Measurements from ENCODE around the gene HNRNPA0. TPM values are rescaled to one million over a fixed set of nuclear protein-coding genes. Genes with fewer than 3 reads are reported as not detected.
A peak's percentile ranks its signal among the peaks of the same experiment; 100 is the strongest.
"Not testable (repeated sequence)": the region's sequence is repeated elsewhere in the genome, so short reads cannot be mapped to it uniquely, and the experiment has no call there.

Gene HNRNPA0
- total and polyA plus RNA-seq, 12 donors, result 8.9 to 45.5 (median 18.0) TPM

DNA sequence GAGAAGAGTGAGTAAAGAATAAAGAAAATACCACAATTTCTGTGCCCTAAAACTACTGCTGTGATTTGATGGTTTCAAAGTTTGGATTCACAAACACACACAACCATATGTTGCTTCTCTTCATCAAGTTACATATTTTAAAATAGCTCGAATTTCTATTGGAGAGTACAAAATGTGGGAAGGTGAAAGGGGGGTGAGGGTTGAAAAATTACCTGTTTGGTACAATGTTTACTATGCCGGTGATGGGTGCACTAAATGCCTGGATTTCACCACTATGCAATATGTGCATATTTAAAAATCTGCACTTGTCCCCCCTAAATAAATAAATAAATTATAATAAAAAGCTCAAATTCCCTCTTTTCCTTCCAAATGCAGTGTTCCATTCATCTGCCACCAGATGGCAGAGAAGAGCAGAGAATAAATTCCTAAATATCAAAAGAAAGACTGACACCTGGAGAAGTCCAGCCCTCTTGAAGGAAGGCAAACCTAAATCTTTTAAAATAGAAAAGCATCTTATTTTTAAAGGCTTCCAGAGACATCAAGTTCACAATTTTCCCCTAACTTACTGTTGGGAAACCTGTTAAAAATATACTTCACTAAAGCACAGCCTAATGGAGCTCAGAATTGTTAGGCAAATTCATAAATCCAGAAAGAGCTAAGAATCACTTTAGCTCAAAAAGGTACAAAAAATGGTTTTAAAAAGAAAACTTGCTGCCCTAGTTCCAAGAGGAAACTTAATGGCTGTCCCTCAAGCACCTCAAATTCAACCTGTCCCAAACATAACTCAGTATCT is 24.8 kb upstream of the HNRNPA0 start:
- Histone ChIP-seq H3K36me3 (replicated peaks in 1 of 2) (no peaks in the 10 kb centered on the region), H3K4me3 (no peak overlapping the region), H3K4me1 (replicated peaks in 1 of 2) (no peaks in the 10 kb centered on the region), H3K9me3 (replicated peaks in 1 of 3) (peaks cover 0 to 3% (median 0%) of the 10 kb centered on the region in 3 donors), H3K27me3 (no peaks in the 10 kb centered on the region), H3K27ac (no peak overlapping the region)
- TF ChIP-seq CTCF (IDR thresholded peaks at IDR 0.05), result peak; percentile 63 to 86 (median 83)
- no peak for TF ChIP-seq POLR2A (IDR thresholded peaks at IDR 0.05)
- intact Hi-C loops (cut with DNase I), result loop anchor here in 1 of 2 donors (5.0 kb wide), 1 partner anchor 43 kb away; no protein-coding TSS in a partner anchor
- no peak for DNase-seq
- 42 to 53% (median 47%) methylated on average over 2 of the region's 2 CpGs for WGBS, 4 donors

DNA sequence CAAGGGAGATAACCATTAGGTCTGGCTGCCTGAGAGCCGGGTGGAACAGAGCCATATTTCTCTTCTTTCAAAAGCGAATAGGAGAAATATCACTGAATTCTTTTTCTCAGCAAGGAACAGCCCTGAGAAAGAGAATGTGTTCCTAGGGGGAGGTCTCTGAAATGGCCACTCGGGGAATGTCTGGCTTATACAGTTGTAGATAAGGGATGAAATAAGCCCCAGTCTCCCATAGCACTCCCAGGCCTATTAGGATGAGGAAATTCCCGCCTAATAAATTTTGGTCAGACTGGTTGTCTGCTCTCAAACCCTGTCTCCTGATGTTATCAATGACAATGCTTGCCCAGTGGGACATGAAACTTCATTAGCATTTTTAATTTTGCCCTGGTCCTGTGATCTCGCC is 13.8 kb upstream of the HNRNPA0 start:
- H3K36me3 ChIP-seq (replicated peaks in 1 of 2); H3K27ac ChIP-seq; intact Hi-C loops (cut with DNase I); H3K4me3 ChIP-seq; H3K9me3 ChIP-seq (replicated peaks in 1 of 3); H3K27me3 ChIP-seq; H3K4me1 ChIP-seq (replicated peaks in 1 of 2); DNase-seq: not testable (repeated sequence)
- 94 to 97% (median 95%) methylated on average over 5 of the region's 5 CpGs for WGBS, 4 donors

GRCh38 chr5:137761566-137761965 is 7.4 kb upstream of the HNRNPA0 start:
- TF ChIP-seq CTCF (IDR thresholded peaks at IDR 0.05), result no peak
- TF ChIP-seq POLR2A (IDR thresholded peaks at IDR 0.05), result no peak
- H3K4me3 ChIP-seq, result no peak overlapping the region
- intact Hi-C loops (cut with DNase I), result no loop called here
- H3K36me3 ChIP-seq (replicated peaks in 1 of 2), result no peaks in the 10 kb centered on the region
- H3K27me3 ChIP-seq, result no peaks in the 10 kb centered on the region
- no peak overlapping the region for H3K27ac ChIP-seq
- 88 to 94% (median 91%) methylated on average over 3 of the region's 3 CpGs for WGBS, 4 donors
- no peak for DNase-seq
- H3K9me3 ChIP-seq (replicated peaks in 1 of 3), result no peaks in the 10 kb centered on the region
- no peaks in the 10 kb centered on the region for H3K4me1 ChIP-seq (replicated peaks in 1 of 2)

DNA sequence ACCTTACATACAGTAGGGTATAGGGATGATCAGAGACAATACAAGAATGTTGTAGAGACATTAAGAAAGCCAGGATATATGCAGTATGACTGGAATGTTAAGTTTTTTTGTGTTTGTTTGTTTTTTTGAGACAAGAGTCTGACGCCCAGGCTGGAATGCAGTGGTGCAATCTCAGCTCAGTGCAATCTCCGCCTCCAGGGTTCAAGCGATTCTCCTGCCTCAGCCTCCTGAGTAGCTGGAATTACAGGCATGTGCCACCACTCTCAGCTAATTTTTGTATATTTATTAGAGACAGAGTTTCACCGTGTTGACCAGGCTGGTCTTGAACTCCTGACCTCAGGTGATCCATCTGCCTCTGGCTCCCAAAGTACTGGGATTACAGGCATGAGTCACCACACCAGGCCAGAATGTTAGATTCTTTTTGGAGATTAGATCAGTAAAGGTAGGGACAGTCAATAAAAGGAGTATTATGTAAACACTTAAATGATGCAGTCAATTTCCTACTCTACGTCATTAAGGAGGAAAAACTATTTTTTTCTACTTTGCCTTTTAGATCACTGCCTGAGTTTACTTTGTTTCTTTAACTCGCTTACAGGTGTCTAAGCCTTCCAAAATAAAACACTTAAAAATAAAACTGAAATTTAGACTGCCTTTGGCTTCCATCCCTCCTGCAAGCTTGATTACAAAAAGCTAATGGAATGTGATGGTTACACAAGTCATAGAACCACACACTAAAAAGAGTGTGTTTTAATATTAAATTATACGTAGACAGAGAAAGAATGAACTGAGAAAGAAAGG is 6.8 kb upstream of the HNRNPA0 start:
- no peak overlapping the region for H3K27ac ChIP-seq
- WGBS, 4 donors, result 79 to 84% (median 82%) methylated on average over 7 of the region's 7 CpGs

More for the DNA sequence above, 6.8 kb upstream of the HNRNPA0 start:
- TF ChIP-seq POLR2A (IDR thresholded peaks at IDR 0.05) (no peak), CTCF (IDR thresholded peaks at IDR 0.05) (no peak)
- Histone ChIP-seq H3K36me3 (replicated peaks in 1 of 2) (no peaks in the 10 kb centered on the region), H3K4me3 (no peak overlapping the region), H3K27me3 (no peaks in the 10 kb centered on the region), H3K9me3 (replicated peaks in 1 of 3) (no peaks in the 10 kb centered on the region), H3K4me1 (replicated peaks in 1 of 2) (no peaks in the 10 kb centered on the region)
- intact Hi-C loops (cut with DNase I), result no loop called here
- DNase-seq, result no peak
